Stimulated activated CD4-positive, alpha-beta T cell treated with anti-CD3 and anti-CD28 coated beads, Interleukin-2, amount 100 ng/mL, for 24 hours (primary cell): ENCODE measurements around the gene USE1.
A peak's percentile ranks its signal among the peaks of the same experiment; 100 is the strongest.

Experiments
- DNase-seq, 2 donors: peaks; one replicate each; pipeline ENCODE4 v3.0.0-alpha.2; 2020

The USE1 gene

DNA sequence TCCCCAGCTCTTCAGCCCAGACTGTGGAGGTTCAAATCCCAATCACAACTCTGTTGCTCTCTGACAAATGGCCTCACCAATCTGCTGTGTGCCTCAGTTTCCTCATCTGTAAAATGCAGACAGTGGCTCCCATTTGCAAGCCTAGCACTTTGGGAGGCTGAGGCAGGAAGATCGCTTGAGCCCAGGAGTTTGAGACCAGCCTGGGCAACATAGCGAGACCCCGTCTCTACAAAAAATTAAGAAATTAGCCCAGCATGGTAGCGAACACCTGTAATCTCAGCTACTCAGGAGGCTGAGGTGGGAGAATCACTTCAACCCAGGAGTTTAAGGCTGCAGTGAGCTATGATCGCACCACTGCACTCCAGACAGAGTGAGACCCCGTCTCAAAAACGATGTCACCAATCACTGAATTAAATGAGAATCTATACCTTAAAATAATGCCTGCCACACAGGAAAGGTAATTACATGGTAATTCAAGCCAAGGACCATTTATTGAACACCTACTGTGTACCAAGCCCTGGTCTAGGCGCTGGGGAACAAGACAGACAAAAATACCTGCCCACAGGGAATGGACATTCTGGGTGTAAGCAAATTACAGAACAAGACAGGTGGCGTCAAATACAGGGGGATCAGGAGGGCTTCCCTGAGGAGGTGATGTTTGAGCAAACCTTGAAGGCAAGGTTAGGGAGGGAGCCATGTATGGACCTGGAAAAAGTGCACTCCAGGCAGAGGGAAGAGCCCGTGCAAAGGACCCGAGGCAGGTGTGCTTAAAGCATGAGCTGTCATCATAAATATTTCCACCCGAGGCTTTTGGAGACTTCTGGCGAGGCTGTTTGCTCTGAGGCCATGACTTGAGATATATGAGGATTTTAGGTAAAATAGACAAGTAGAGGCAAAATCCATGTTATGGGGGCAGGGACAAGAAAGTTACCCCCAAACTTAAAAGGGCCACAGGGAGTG, 22.9 kb downstream of the USE1 start:
- DNase-seq: no peak

DNA sequence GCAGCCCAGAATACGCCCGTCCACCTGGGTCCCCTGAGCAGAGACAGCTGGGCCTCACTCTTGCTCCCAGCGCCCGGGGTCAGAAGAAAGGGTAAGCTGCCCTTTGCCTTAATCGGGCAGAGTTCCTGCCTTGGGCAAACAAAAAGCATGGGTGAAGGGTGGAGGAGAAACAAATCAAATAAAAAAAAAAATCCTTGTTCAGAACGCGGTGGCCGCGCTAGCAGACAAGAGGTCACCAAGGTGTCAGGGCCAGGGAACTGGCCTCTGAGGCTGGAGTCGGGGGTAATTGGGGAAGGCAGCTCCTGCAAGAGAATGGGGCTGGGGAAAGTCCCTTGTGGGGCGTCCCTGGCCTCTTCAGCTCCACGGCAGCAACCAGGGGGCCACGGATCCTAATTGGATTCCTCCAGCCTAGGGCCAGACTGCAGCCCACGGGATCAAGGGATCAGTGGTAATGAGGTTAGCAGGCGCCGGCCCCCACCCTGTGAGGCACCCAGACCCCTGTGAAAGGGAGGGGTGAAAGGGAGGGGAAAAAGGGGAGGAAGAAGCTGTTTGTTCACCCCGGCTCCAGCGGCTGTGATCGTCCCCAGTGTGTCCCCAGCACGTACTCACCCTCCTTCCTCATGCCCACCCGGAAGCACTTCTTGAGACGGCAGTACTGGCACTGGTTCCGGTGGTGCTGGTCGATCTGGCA, 25.1 kb downstream of the USE1 start:
- no peak for DNase-seq

DNA sequence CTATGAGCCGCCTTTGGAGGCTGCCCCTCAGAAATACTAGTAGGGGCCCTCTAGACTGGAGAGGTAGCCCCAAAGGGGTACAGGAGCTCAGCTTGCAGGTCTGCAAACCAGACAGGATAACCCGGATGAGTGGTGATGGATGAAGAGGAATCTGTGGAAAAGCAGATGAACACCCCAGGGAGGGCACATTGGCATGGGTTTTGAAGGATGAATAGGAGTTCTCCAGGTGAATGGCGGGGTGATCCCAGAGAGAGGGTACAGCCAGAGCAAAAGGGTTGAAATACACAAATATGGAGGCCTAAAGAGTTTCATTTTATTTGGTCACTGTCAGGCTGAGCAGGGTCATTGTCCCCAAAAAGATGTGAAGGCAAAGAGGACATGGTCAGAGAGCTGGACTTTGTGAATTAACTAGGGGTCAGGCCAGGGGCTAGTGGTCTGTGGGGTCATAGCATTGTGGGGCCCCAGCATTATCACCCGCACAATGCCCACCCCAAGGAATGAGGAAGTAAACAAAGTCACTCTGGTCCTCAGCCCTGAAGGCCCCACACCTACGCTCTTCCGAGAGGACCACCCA, 25.8 kb downstream of the USE1 start:
- no peak for DNase-seq

DNA sequence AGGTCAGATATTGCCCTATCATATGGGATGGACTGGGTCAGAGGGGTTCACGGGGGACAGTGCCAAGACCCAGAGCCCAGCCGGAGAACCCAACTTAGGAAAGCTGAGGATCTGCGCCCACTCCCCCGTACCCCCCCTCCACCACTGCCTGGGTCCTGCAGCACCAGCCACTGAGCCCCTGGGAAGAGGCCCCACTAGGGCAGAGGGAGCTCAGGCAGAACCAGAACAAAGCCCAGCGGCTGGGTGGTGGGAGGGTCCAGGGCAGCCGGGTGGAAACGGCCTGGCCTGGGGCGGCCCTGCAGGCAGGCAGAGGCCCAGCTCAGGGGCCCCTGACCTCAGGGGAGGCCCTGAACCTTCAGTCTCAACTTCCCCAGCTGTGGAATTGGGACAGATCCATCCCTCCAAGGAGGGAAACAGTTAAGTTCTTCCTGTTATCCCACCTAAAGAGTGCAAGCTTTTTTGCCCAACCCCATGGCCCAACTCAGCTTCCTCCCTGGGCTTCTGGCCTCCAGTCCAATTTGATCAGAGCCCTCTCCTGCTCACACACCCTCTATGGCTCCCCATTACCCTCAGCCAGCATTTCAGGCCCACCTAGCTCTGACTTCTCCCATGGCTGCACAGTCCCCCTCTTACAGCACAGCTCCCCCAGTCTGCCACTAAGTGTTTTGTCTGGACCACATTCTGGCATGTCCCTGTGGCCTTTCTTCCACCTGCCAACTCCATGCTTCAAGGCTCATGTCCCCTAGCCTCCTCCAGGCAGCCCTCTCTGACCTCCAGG, 27.5 kb downstream of the USE1 start:
- no peak for DNase-seq

DNA sequence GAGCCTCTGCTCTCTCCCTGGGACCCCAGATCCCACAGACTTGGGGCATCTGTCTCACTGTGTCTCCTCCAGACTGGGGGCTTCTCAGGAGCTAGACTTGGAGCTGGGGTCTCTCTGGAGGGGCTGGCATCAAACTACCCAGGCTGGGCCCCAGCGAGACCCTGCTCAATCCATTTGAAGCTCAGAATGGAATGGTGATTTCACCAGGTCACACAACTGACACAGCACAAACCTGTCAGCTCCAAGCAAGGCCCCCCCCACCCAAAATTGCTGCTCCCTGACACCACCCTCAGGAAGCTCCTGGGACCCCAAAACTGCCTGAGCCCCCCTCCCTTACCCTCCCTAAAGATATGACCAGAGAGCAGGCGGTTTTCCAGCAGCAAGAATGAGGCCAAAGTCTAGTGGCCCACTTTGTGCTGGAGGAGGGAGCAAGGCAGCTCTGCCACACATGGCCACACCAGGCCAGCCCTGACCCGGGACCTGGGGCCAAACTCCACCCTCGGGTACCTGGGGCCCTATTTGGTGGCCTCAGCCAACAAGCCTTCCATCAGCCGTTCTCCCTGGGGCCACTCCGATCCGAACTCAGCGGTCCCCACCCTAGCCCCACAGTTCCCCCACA, 28.2 kb downstream of the USE1 start:
- DNase-seq: no peak

DNA sequence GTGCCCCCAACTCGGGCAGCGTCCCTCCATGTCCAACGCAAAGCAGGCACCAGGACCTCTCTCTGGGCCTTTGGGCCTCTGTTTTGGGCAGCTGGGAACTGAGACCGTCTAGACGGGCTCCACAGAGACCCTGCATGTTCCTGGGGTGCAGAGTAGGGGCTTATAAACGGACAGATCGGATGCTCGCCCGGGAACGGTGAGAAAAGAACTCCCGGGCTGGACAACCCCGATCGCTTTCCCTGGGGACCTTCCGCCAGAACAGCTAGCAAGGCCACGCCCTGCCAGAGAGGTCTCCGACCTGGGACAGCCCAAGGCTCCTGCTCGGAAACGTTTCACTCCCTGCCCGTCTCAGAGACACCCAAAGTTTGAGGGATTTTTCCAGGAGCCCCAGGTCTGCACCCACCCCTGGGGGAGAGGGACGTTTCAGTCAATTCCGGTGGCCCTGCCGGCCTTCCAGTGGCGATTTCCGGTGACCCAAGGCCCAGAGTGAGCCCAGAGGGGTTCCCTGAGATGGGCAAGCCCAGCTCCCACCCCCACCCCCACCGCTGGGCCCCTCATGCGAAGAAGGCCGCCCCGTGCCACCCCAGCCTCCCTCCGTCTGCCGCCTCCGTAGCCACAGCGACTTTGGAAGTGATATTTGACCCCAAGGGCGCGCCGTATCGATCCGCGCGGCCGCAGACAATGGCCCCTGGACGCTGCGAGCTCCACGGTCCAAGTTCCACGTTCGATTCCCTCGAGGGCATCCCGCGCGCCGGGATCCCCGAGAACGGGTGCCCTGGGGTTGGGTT, 28.9 kb downstream of the USE1 start:
- no peak for DNase-seq

DNA sequence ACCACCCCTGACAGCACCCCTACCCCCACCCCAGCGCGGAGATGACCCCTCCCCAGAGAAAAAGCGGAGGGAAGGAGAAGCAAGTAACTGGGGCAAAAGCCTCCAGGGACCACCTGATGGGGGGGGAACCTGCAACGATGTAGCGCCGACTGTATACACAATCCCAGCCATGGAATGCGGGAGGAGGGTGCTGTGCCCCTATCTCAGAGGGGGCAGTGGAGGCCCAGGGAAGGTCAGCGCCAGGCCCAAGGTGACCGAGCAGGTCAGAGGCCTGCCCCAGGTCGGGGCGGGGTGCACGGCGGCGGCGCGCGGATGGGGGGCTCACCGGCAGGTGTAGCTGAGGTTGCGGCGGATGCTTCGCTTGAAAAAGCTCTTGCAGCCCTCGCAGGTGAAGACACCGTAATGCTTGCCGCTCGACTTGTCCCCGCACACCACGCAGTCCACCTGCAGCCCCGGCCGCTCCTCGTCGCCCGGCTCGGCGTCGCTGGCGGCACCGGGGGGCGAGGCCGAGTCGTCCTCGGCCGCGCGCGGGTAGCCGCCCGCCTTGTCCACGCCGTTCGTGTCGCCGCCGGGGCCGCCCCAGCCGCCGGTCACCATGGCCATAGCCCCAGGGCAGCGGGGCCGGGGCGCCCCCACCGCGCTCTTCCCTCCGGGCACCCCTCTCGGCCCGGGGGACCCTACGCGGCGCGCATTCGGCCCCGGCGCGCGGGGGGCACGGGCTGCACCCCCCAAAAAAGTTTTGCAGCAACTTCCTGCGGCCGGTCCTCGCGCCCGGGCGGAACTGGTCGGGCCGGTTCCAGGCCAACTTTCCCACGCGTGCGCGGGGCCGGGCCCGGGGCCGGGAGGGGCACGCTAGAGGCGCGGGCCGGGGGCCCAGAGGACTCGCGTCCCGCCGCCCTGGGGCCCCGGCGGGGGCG, 29.7 kb downstream of the USE1 start:
- DNase-seq: no peak

DNA sequence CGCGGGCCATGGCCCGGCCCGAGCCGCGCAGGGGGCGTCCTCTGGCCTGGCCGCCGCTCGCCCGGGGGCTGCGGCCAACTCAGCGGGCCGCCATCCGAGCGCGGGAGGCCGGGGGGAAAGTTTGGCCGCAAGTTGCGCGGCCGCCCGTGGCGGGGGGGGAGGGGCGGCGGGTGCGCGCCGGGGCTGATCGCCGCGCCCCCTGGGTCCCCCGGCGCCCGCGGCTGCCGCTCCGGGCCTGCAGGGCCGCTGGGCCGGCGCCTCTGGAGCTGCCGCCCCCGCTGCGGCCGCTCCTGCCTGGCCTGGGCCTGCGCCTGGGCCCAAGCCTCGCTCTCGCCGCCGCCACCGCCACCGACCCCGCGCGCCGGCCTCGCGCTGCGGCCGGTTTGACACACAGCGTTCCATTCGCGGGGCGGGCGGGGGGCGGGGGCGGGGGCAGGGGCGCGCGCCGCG, 30.4 kb downstream of the USE1 start, which contains the start of gene NR2F6:
NR2F6 (minus strand) TSS at position 385 of the 450 bp plus-strand sequence. CDS start 699 bp downstream, outside the sequence.
- no peak for DNase-seq

DNA sequence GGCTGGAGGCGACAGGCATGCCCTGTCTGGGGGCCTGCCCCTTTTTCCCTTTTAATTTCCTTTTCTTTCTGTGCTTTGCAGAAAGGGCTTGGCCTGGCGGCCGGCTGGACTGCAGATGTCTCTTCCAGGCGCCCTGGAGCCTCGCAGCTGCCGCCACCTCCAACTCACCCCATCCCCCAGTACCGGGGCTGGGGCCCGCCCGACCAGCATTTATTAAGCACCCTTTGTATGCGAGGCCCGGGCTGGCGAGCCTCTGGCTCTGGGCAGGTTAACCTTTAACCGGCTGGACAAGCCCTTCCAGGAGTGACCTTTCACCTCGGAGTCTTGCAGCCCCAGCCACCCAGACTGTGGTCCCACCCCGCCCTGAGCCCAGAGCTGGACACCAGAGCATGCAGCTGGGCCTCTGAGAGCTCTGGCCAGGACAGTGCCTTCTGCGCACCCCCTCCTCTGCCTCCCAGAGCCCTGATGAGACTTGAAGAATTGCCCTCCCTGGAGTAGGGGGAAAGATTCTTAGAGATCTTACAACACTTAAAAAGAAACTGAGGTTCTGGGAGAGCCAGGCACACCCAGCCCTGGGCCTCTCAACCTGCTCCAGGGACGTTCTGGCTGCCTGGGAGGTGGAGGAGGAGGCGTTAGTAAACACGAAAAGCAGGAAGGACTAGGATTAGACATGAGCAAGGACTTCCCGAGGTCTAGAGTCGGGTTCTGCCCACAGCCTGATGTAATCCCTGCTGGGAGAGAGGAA, 31.7 kb downstream of the USE1 start:
- DNase-seq: no peak

DNA sequence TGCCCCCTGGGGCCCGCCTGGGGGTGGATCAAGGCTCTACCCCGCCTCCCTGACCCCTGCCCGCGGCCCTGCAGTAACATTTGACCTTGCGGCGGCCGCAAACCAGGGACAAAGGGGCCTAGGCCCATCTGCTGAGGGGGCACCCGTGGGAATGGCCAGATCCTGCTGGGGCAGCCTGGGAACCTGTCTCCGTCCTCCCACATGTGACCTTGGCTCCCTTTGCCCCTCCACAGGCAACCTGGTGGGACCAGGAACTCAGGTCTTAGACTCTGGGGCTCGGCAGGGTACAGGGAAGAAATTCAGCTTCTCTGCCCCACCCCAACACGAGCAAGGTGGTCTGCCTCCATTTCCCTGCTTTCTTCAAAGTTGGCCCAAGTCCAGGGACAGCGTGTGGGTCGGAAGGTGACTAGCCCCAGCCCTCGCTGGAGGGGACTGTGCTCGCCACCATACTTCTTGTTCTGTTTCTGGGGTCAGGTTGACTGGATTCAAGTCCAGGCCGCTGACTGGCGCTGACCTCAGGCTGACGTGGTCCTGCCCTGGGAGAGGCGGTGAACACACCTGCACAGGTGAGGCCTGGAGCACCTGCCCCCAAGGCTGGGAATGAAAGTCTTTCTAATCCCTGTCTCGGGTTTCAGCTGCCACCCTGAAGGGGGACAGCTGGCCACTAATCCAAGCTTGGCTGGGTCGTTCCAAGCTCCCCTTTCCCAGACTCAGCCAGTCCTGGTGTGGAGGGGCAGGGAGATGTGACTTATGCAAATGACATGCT, 33.0 kb downstream of the USE1 start:
- DNase-seq: no peak

DNA sequence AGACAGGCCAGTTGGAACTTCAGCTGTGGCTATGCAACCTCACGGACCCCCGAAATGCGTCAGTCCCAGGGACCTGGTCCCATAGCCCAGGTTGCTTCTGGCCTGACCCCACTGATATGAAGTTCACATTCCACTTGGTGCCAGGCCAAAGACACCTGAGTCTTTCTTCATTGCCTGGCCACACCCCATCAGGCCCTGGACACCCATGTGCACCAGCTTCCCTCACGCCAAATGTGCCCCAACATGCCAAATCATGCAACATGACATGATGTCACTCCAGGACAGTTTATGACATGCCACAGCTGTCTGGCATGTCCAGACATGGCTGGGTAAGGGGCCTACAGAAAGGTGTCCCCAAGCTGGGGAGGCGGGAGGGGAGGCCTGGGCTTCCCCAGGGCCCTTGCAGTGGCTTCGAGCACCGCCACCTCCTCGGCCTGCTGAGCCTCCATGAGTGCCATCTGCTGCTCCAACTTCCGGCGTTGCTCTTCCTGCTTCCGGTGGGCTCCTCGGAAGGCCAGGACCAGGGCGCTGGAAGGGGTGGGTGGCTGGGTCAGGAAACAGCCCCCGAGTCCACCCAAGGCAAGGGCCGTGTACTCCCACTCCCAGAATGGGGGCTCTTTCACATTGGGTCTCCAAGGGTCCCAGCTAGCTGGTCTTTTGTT, 34.9 kb downstream of the USE1 start:
- no peak for DNase-seq

DNA sequence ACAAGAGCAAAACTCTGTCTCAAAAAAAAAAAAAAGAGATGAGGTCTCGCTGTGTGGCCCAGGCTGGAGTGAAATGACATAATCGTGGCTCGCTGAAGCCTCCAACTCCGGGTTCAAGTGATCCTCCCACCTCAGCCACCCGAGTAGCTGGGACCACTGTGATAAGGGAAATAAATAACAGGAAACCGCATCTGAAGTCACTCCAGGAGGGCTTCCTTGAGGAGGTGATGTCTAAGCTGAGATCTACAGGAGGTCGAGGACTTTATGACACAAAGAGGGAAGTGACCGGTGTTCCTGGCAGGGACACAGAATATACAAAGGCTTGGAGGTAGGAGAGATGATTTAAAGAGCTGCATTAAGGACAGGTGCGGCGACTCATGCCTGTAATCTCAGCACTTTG, 39.5 kb downstream of the USE1 start:
- no peak for DNase-seq

DNA sequence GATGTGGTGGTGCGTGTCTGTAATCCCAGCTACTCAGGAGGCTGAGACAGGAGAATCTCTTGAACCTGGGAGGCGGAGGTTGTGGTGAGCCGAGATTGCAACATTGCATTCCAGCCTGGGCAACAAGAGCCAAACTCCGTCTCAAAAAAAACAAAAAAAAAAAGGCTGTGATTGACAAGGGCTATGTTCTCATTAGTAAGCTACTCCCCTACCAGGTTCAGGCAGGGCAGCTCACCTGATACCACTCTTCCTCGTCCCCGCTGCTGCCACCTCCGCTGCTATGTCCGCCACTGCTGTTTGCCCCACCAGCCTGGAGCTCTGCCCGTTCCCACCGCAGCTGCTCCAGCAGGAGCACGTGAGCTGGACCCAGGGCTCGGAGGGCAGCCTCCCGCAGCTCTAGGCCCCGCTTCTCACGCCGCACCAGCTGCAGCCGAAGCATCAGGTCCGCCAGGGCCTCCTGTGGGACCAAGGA, 40.0 kb downstream of the USE1 start:
- no peak for DNase-seq

DNA sequence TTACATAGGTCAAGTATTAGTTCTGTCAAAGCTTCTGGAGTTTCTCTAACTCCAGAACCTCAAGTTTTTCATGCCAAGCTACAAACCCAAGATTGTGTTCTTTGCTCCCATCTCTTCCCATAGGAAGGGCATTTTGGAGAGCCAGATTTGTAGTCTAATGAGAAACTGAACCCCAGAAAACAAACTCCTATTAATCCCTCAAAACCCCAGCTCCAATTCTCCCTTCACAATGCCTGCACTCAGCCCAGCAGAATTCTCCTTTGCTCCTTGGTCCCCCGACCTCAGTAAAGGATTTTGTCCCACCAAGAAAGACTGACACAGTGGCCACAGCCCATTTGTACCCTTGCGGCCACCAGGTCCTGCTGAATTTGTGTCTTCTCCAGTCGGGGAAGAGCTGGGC, 41.0 kb downstream of the USE1 start:
- DNase-seq: no peak

DNA sequence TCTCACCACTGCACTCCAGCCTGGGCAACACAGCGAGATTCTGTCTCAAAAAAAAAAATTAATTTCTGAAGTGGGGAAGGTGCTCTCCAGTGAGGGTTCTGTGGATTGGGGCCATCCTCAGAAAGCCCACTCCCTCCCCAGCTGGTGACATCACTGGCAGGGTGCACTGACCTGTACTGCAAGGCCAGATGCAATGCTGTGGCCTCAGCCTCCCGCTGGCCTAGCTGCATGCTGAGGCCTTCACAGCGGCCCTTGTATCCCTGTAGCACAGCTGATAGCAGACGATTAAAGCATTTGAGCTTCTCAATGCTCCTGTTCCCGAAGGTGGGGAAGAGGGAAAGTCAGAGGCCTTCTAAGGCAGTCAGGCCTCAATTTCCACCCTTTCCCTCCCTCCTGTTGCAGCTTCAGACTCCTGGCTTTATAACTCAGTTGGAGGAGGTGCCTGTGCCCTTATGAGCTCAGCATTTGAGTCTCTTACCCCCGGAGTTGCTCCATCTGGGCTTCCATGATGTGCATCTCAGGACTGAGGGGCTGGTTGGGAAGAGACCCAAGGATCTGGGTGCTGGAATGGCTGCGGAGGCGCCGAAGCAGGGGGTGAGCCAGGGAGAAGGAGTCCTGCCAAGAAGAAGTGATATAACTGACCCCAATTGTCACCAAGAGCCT, 44.1 kb downstream of the USE1 start:
- no peak for DNase-seq

DNA sequence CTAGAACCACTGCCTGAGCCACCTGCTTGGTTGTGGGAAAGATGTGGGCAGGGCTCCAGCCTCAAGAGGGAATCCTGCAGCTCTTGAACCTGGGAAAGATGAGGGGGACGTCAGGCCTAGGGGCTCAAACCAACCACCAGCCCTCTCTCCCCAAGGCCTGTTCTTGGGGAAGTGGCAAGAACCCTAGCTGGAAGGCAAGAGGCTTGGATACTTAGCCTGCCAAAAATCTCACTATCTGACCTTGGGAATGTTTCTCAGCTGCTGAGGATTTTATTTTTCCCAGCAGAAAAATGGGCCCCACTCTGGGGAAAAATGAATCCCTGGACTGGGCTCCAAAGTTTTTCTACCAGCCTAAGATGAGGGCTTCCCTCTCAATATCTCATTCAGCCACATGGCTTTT, 44.8 kb downstream of the USE1 start:
- DNase-seq: no peak

DNA sequence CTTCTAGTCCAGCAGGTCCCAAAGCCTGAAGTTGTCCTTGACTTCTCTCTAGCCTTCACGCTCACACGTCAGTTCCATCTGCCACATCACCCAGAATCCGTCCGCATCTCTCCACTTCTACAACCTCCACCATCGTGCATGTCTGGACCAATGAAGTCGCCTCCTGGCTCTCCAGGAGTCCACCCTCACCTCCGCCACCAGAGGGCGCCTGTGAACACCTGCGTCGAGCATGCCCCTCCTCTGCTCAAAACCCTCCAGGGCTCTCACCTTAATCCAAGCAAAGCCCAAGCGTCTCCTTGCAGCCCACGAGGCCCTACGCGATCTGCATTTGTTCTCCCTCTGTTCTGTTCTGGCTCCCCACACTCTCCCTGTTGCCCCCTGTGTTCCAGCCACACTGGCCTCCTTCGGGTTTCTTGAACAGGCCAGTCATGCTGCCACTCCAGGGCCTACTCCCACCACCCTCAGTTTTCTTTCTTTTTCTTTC, 45.7 kb downstream of the USE1 start:
- peak; percentile 94 for DNase-seq
